ENCODE measurements around the gene SMARCA2.

Gene SMARCA2

DNA sequence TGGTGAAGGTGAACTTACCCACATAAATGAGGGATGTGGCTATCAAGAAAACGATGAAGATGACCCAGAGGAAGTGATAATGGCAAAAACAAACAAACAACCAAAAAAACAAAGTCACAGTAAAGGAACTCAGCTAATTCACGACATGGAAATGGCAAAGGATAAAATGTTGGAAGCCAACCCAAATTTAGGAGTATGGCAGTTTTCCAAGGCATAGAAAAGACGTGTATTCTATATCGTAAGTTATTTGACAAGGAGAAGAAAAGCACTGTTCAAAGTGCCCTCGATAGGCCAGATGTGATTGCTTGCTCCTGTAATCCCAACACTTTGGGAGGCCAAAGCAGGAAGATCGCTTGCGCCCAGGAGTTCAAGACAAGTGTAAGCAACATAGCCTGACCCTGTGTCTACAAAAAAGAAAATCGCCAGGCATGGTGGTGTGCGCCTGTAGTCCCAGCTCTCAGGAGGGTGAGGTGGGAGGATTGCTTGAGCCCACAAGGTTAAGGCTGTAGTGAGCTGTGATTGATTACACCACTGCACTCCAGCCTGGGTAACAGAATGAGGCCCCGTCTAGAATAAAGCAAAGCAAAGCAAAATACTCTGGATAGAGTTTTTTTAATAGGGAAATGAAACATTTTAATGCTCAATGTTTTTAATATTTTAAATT, 138.0 kb downstream of the SMARCA2 start:
- no peak for DNase-seq (ENCODE audit: extremely low read depth, low read depth)
- TF ChIP-seq CTCF (IDR thresholded peaks at IDR 0.05; ENCODE audit: low read depth, low read length), result no peak

DNA sequence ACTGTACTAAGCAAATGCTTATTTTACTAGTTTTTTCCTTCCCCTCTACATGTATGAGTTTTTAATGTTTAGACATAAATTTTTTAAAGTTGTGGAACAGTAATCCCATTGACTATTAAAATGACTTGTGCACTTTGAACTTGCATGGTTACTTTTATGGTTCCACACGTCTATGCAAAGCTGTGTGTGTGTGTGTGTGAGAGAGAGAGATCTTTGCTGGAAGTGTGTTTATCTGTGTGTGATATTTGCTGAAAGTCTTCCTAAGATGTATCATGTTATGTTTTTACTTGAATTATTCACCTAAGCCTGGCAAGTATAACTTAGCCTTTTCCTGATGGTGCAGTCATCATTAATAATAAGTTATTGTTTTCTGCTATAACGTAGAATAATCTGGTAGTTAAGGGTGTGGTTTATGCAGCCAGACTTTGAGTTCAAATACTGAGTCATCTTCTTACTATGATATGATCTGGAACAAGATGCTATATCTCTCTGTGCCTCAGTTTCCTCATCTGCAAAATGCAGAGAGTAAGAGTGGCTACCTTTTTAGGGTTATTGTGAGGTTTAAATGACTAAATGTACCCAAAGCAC, 138.6 kb downstream of the SMARCA2 start:
- TF ChIP-seq CTCF (IDR thresholded peaks at IDR 0.05; ENCODE audit: low read depth, low read length), result no peak
- DNase-seq (ENCODE audit: extremely low read depth, low read depth), result no peak

DNA sequence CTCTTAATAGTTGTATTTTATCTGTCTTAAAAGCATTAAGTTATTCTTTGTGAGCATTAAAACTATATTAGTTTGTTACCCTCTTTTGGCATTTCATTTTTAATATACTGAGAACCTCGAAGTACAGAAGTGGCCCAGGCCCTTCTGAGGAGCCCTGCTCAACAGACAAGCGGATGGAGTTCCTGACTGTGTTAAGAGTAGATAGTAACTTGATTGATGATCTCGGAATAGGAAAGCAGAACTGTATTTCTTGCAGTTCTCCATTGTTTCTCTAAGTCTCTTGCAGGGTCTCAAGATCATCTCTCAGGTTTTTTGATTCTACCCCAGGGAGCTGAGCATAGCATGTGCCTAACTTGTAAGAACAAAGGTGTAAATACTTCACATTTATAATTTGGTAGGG, 139.6 kb downstream of the SMARCA2 start:
- TF ChIP-seq CTCF (IDR thresholded peaks at IDR 0.05; ENCODE audit: low read depth, low read length), result no peak

DNA sequence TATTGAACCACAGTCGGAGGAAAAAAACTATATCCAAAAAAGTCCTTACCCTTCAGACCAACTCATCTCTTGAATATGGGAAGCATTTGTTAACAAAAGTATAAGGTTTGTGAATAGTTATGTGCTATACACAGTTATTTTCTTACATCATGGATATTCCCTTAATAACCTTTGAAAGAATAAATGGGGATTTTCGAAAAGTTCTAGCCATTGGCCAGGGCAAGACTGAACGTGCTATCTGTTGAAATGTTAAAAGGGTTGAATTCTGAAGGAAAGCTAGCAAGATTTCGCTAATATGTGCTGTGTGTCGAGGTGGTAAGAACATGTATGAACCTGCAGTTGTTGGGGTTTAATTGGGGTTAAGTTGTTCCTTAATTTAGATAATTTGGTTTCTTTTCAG, 140.8 kb downstream of the SMARCA2 start:
- TF ChIP-seq CTCF (IDR thresholded peaks at IDR 0.05; ENCODE audit: low read depth, low read length), result no peak
- DNase-seq (ENCODE audit: extremely low read depth, low read depth), result no peak

More for the DNA sequence above, 139.6 kb downstream of the SMARCA2 start:
- no peak for DNase-seq (ENCODE audit: extremely low read depth, low read depth)

- no peak for DNase-seq (ENCODE audit: extremely low read depth, low read depth)
- TF ChIP-seq CTCF (IDR thresholded peaks at IDR 0.05; ENCODE audit: low read depth, low read length), result no peak
Measured at GRCh38 chr9:2157277-2158110, 142.3 kb downstream of the SMARCA2 start.

- DNase-seq (ENCODE audit: extremely low read depth, low read depth), result no peak
- TF ChIP-seq CTCF (IDR thresholded peaks at IDR 0.05; ENCODE audit: low read depth, low read length), result no peak; the same call in 1 of the 2 replicates
Measured at GRCh38 chr9:2158111-2158610, 143.0 kb downstream of the SMARCA2 start.
